Colonic mucosa (tissue), 4 donors: ENCODE measurements around the gene HIPK2. TPM values are rescaled to one million over a fixed set of nuclear protein-coding genes. Genes with fewer than 3 reads are reported as not detected.

Experiments
- DNase-seq: peaks from one replicate; pipeline ENCODE4 v3.0.0-alpha.2; 2020
- H3K27ac ChIP-seq: fragments of 200-600 bp; one replicate; pipeline ENCODE4 v1.8.0; 2021
- H3K27me3 ChIP-seq: fragments of 200-600 bp; one replicate; pipeline ENCODE4 v1.8.0; 2021
- H3K36me3 ChIP-seq: fragments of 200-600 bp; one replicate; pipeline ENCODE4 v1.8.0; 2021
- H3K4me1 ChIP-seq: fragments of 200-600 bp; one replicate; pipeline ENCODE4 v1.8.0; 2021; ENCODE audit warnings: mild to moderate bottlenecking
- H3K4me3 ChIP-seq: fragments of 200-600 bp; one replicate; pipeline ENCODE4 v1.8.0; 2021
- H3K9ac ChIP-seq, 2 donors: one replicate each; pipeline ENCODE4 v1.7.0; 2013; ENCODE audit warnings: control low read depth in 2 of 2, low read depth in 2 of 2, low read length in 2 of 2
- H3K9me3 ChIP-seq: fragments of 200-600 bp; one replicate; pipeline ENCODE4 v1.8.0; 2021
- CTCF ChIP-seq: fragments of 200-600 bp; IDR thresholded peaks from one replicate; pipeline ENCODE4 v1.8.0; 2022; ENCODE audit warnings: antibody characterized with exemption, mild to moderate bottlenecking
- intact Hi-C: fragments of 100-400 bp; cut with DNase I; formaldehyde crosslinking; loops from one replicate; pipeline ENCODE4 v1.14.1; 2022
- total RNA-seq, 2 donors: library from RNA; stranded (reverse); fragmentation: NEBNext Ultra II Directional in 1 of 2; extraction: Animal tissue kit (Norgen Biotek cat#: 25700) in 1 of 2; gene quantifications; one replicate each; pipeline ENCODE4 v1.2.1, GENCODE V29; 2021
- donor health status: healthy.
- donor health status: DM: no; HTN: no; CAD: no.
- donor health status: DM: no; HTN: no; CAD: no.

The HIPK2 gene
- total RNA-seq, 2 donors from 2014 or later: 25.3 to 28.4 TPM

GRCh38 chr7:139602143-139602722 lies 175.6 kb downstream of the HIPK2 start:
- Histone ChIP-seq H3K9me3 (no peaks in the 10 kb centered on the region), H3K9ac (no peak overlapping the region), H3K27me3 (no peaks in the 10 kb centered on the region), H3K27ac (no peak overlapping the region), H3K4me1 (no peaks in the 10 kb centered on the region), H3K36me3 (no peaks in the 10 kb centered on the region), H3K4me3 (no peak overlapping the region)
- TF ChIP-seq CTCF: peak; percentile 30
- intact Hi-C loops: loop anchor here (2.0 kb wide), 1 partner anchor 401 kb away; no protein-coding TSS in a partner anchor
- DNase-seq: no peak

GRCh38 chr7:139601176-139601575 lies 176.6 kb downstream of the HIPK2 start:
- Histone ChIP-seq H3K27ac (no peak overlapping the region), H3K27me3 (no peaks in the 10 kb centered on the region), H3K4me3 (no peak overlapping the region), H3K9ac (no peak overlapping the region), H3K36me3 (no peaks in the 10 kb centered on the region), H3K4me1 (no peaks in the 10 kb centered on the region), H3K9me3 (no peaks in the 10 kb centered on the region)
- DNase-seq: no peak
- no peak for TF ChIP-seq CTCF
- intact Hi-C loops: no loop called here

- Histone ChIP-seq H3K27me3 (no peaks in the 10 kb centered on the region), H3K4me1 (no peaks in the 10 kb centered on the region), H3K9me3 (no peaks in the 10 kb centered on the region), H3K9ac (no peak overlapping the region), H3K36me3 (no peaks in the 10 kb centered on the region), H3K27ac (no peak overlapping the region), H3K4me3 (no peak overlapping the region)
- no peak for TF ChIP-seq CTCF
- DNase-seq: no peak
- intact Hi-C loops: no loop called here
These were observed 177.5 kb downstream of the HIPK2 start for GRCh38 chr7:139600306-139600705.

GRCh38 chr7:139598642-139599041 lies 179.2 kb downstream of the HIPK2 start:
- Histone ChIP-seq H3K27me3 (no peaks in the 10 kb centered on the region), H3K9ac (no peak overlapping the region), H3K9me3 (no peaks in the 10 kb centered on the region), H3K36me3 (no peaks in the 10 kb centered on the region), H3K27ac (no peak overlapping the region), H3K4me1 (no peaks in the 10 kb centered on the region), H3K4me3 (no peak overlapping the region)
- TF ChIP-seq CTCF: no peak
- no peak for DNase-seq
- intact Hi-C loops: no loop called here

GRCh38 chr7:139597028-139597427 lies 180.8 kb downstream of the HIPK2 start:
- no peaks in the 10 kb centered on the region for H3K9me3 ChIP-seq
- H3K4me1 ChIP-seq: no peaks in the 10 kb centered on the region
- no peak for TF ChIP-seq CTCF
- no peaks in the 10 kb centered on the region for H3K27me3 ChIP-seq
- H3K27ac ChIP-seq: no peak overlapping the region
- H3K9ac ChIP-seq: no peak overlapping the region
- no peak overlapping the region for H3K4me3 ChIP-seq
- no peaks in the 10 kb centered on the region for H3K36me3 ChIP-seq
- intact Hi-C loops: no loop called here
- DNase-seq: no peak
